HG03439 (cell line): ENCODE measurements around the gene TMEM150A.
"Not testable (repeated sequence)": the region's sequence is repeated elsewhere in the genome, so short reads cannot be mapped to it uniquely, and the experiment has no call there.

ENCODE experiments used
- ATAC-seq: cut with Tn5 transposase; IDR thresholded peaks from one replicate; pipeline ENCODE4 v1.9.1; 2021; ENCODE audit warnings: mild to moderate bottlenecking, moderate library complexity; ENCODE audit not compliant: unreplicated experiment

TMEM150A gene

GRCh38 chr2:85577386-85578242 is 24.9 kb downstream of the TMEM150A start, which contains the start of gene VAMP8:
VAMP8 (plus strand) TSS chr2:85577586; CDS start chr2:85577647, 61 bp downstream.
- peak; percentile 76 for ATAC-seq

DNA sequence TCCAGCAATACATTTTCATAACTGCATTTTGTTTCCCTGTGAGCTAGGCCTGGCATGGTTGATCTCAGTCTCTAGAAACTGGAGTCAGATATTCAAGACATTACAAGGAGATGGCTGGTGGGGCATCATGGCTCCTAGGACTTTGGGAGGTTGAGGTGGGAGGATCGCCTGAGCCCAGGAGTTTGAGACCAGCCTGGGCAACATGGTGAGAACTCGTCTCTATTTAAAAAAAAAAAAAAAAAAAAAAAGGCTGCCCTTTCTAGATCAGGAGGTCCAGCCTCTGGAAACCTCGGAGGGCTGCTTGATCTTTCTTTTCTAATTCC is 25.5 kb downstream of the TMEM150A start:
- no peak for ATAC-seq

DNA sequence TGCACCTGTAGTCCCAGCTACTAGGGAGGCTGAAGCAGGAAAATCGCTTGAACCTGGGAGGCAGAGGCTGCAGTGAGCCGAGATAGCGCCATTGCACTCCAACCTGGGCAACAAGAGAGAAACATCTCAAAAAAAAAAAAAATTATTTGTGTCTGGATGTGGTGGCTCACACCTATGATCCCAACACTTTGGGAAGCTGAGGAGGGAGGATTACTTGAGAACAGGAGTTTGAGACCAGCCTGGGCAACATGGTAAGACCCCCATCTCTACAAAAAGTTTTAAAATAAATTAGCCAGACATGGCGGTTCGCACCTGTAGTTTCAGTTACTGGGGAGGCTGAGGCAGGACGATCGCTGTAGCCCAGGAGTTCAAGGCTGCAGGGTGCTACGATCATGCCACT is 26.8 kb downstream of the TMEM150A start:
- ATAC-seq = no peak

GRCh38 chr2:85566265-85566664 is 36.2 kb downstream of the TMEM150A start:
- no peak for ATAC-seq

DNA sequence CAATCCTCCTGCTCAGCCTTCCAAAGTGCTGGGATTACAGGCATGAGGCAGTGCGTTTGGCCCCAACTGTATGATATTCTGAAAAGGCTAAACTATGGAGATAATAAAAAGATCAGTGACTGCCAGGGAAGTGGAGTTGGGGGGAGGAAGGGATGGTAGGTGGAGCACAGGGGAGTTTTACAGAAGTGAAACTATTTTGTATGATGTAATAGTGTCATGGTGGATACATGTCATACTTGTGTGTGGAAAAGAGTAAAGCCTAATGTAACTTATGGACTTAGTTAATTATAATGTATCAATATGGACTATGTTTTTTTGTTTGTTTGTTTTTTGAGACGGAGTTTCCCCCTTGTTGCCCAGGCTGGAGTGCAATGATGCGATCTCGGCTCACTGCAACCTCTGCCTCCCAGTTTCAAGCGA is 38.3 kb downstream of the TMEM150A start:
- no peak for ATAC-seq

DNA sequence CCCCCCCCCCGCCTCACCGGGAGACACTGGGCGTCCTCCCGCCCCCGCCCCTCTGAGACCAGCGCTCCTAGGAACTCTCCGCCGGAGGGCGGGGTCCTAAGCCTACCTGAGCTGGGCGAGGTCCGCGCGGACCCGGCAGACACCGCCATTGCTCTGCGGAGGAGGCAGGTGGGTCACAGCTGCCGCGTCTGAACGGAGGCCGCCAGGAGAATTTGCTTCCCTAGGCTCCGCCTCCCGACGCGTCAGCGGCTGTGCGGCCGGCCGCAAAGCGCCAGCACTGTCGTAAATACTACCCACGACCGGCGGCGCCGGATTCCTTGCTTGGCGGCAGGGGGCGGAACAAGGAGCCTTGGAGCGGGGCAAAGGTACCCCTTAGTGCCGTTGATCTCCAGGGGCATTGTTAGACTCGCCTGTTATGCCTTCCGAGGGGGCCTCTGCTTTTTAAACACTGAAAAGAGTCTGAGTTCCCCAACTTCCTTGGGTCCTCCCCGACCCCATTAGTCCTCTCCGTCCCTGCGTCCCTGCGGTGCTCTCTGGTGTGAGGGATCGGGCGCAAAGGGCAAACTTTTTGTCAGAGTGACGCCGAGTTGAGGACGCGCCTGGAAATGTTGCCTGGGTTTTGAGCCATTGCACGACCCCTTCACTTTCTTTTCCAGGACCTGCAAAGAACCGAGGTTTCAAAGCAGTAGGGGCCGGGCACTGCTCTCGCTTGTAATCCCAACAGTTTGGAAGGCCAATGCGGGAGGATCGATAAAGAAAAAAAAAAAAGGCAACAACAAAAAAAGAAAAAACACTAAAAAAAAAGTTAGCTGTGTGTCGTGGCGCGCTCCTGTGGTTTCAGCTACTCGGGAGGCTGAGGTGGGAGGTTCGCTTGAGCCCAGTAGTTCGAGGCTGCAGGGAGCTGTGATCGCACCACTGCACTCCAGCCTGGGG is 41.0 kb downstream of the TMEM150A start, which contains the start of gene GGCX:
Gene GGCX, minus strand, starts transcription at position 214 of the 933 bp plus-strand sequence. Its CDS starts 65 bp downstream, at position 149.
- peak; percentile 87 for ATAC-seq

DNA sequence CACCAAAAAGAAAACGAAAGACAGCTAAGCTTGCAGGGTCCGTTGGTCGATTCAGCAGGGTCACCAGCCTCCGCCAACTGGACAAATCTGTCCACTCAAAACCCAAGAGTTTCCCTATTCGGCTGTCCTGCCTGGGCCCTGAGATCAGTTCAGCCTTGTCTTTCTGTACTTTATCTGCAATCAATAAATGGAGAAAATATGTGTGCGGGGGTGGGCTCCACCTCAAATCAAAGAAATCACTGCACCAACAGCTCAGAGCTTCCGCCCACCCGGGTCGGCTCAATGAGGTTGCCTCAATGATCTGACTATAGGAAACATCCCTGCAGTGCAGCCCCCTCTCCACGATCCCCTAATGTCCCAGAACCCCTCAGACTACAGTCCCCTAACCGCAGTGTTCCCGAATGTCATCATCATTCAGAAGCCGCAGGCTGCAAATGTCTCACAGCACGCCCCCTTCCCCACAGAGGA is 41.7 kb downstream of the TMEM150A start:
- peak; percentile 17 for ATAC-seq

GRCh38 chr2:85560403-85560726 is 42.1 kb downstream of the TMEM150A start:
- not testable (repeated sequence) for ATAC-seq

- ATAC-seq = no peak
These were observed 44.3 kb downstream of the TMEM150A start for GRCh38 chr2:85558160-85558559.

GRCh38 chr2:85557130-85557529 is 45.4 kb downstream of the TMEM150A start:
- ATAC-seq = no peak

DNA sequence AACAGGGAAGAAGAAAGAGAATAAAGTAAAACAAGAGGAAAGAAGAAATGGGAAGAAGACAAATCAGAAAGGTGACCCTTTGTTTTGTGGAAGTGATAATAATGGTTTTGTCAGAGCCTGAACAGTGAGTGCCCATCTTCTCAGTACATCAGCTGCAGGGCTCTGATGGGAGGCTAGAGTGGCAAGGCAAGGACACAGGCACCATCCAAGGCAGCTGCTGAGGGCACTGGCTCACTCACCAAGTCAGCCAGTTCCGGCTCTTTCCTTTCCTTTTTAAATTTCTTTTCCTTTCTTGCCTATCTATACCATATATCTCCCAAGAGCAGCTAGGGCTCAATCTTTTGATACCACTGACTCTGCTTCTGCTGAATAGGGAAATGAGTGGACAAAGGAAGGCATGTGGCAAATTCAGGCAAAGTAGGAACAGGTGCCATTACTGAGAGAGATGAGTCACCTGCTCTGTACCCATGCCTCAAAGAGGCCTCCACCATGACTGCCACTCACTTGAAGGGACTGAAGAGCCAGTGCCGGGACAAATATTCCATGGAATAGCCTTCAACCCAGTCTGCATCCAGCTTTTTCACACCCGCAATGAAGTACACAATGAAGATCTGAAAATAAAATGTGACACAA is 47.4 kb downstream of the TMEM150A start:
- ATAC-seq = no peak

GRCh38 chr2:85553184-85553583 is 49.3 kb downstream of the TMEM150A start:
- ATAC-seq = no peak

GRCh38 chr2:85551698-85552678 is 50.5 kb downstream of the TMEM150A start:
- peak; percentile 63 for ATAC-seq

GRCh38 chr2:85550486-85550885 is 52.0 kb downstream of the TMEM150A start:
- ATAC-seq = no peak

DNA sequence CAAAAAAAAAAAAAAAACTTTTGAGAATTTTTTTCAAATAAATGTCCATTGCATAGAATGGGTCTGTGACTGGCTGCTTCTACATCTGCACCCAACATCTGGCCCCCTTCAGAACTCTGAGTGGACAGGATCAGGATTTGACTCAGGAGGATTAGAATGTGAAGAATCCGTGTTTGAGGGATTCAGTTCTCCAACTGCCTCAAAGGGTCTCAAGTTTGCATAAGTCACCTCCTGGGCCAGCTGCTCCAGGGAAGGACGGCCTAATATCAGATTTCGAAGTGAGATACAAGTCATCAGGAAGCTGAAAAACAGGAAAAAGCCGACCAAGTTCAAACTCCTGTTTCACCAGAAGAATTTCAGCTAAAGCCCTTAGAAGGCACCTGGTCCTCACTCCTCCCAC is 52.7 kb downstream of the TMEM150A start:
- no peak for ATAC-seq

GRCh38 chr2:85549095-85549494 is 53.4 kb downstream of the TMEM150A start:
- no peak for ATAC-seq

DNA sequence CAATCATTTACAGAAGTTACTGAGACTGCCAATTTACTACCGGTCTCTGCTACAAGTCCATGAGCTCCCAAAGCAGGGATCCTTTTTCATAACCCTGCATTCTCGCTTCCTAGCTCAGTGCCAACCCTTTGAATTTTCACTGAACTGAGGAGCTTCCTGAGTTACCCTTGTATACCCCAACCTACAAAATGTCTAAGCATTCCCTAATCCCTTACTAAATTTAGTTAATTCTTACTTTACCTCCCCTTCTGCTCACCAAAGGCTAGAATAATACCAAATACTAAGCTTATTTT is 53.9 kb downstream of the TMEM150A start:
- no peak for ATAC-seq
